NCI-H2107 treated with DMSO at 0.1 percent for 48 hours (cell line): ENCODE measurements around the gene CST7.

Experiments used
- DNase-seq: peaks from one replicate; lab custom pipeline; 2025; ENCODE audit not compliant: unreplicated experiment; lab: John Stamatoyannopoulos, UW

CST7 gene

DNA sequence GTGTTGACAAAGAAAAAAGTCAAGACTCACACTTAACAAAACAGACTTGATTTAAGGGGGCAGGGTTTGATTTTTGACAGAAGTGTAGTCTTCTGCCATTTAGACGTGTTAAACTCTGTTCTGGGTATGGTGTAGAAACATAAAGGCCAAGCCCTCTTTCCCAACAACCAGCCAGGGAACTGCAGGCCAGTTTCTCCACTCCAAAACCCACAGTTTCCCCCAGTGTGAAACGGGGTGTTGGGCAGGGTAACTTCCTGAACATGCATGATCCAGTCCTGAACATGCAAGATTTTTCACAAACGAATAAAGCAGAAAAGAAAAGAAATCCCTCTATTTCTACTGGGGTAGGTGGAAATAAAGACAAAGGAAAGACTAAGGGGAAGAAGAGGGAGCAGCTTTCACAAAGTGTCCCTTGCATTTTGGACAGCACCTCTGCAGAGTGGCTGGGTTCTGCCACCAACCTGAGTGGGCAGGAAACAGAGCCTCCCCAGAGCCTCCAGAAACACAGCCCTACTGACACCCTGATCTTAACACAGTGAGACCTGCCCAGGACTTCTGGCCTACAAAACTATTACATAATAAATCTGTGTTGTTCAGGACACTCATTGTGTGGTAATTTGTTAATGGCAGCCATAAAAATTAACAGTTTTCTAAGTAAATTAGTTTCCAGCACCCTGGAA, 36.0 kb downstream of the CST7 start:
- no peak for DNase-seq

DNA sequence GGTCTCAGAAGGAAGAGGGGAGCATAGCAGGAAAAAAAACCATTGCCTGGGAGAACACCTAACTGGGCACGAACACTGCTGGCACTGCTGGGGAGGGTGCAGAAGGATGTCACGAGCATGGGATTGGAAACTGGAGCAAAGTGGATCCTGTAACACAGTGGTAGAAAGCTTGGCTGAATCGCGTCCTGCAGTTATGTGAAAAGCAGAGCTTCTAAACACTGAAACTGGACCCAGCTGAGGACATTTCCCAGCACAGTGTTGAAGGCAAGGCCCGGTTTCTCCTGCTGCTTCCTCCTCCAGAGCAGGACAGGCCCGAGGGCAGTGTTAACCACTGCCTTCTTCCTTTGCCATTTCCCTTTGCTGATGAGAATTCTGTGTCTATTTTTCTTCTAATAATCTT, 36.7 kb downstream of the CST7 start:
- no peak for DNase-seq

DNA sequence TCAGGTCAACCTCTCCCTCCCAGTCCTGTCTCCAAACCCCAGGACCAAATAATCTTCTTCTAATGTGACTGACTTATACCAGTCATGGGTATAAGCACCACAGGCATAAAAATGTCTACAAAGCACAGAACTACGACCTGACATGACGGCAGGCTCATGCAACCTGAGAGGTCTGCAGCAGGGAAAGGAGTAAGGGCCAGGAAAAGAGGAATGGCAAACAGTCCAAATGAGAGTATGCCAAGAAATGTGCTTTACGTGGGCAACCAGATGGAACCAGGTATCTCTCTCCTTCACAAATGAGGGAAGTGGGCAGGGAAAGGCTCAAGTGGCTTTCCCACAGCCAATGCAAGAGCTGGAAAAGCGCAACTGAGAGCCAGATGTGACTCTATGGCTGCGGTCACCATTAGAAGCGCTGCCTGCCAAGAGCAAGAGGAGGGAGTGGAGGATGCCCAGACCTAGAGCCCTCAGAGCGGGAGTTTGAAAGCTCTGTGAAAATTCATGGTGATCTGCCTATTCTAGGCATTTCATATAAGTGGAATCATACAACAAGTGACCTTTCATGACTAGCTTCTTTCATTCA, 37.5 kb downstream of the CST7 start:
- DNase-seq, result peak; percentile 70

DNA sequence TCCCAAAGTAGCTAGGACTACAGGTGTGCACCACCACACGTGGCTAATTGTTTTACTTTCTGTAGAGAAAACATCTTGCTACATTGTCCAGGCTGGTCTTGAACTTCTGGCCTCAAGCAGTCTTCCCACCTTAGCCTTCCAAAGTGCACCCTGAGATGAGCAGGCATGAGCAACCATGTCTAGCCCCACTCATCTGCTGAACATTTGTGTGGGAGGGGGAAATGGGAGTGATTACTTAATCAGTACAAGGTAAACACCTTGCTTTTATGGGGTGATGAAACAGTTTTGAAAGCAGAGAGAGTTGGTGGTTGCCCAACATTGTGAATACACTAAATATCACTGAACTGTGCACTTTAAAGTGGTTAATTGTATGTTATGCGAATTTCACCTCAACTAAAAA, 38.2 kb downstream of the CST7 start:
- DNase-seq, result no peak

DNA sequence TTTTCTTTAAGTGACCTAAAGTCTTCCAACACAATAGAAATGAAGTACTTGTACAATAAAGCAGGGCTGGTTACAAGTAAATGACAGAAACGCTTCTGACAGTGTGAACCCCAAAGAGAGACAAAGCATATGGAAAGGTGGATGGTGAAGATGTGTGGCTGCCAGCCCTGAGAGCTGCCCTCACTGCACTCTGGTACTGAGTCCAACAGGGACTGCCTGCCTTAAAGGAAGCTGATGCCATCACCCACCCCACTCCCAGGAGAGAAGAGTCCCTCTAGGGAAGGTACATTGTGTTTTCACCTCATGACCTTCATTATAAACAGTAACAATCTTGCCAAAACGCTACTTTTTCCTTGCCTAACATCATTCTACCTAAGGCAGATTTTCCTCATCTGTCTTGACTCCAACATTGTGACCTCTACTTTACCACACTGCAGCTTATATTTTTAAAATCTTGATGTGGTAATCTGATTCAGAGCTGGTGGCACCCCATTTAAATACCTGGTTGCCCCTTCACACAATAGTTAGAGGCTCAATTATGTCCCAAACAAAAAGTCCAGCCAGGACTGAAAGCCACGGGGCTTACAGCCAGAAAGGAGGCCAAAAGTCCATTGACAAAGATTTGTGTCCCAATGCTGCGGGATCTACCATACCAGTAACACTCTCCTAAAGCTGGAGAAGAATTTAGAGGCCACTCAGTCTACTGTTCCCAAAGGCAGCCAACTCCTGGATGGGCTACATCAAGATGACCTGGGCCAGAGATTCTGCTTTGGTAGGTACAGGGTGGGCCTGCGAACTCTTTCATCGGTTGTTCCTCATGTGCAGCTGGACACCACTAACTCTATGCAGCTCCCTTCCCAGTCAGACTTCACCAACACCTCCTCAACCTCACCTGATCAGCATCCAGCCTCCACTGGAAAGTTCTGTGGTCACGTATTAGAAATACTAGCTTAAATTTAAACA, 39.1 kb downstream of the CST7 start:
- DNase-seq, result no peak

DNA sequence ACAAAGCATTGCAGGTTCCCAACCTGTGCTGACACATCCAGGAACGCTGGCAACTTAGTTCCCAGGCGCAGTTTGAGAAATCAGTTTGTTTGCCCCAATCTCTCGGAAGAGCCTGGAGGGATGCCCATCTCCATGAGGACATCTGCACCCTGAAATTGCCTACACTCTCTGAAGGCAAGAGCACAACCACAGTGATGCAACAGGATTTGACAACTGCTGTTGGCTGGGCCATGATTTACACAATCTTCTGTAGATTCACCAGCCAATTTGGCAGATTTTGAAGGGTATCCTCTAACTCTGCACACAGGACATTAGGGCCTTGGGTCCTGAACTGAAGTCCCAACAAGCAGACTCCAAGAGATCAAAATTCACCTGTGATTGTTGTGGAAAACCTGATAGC, 40.1 kb downstream of the CST7 start:
- DNase-seq, result no peak

DNA sequence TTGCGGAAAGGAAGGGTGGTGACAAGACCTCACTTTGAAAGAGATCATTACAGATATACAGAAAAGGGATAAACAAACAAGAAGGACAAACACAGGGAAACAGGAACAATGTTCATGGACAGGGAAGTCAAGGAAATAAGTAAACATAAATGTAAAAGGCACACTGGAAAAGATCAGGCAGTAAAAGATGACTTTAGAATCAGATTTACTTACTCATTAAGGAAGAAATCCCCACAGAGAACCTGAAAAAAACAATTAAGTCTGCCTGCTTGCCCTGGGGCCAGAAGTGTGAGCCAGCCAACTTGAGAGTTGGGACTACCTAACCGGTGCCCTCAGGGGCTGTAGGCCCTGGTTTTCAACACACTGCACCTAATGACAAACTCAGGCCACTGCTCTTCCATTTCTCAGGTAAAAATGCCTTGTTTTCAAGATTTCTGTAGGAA, 41.8 kb downstream of the CST7 start:
- DNase-seq, result no peak

DNA sequence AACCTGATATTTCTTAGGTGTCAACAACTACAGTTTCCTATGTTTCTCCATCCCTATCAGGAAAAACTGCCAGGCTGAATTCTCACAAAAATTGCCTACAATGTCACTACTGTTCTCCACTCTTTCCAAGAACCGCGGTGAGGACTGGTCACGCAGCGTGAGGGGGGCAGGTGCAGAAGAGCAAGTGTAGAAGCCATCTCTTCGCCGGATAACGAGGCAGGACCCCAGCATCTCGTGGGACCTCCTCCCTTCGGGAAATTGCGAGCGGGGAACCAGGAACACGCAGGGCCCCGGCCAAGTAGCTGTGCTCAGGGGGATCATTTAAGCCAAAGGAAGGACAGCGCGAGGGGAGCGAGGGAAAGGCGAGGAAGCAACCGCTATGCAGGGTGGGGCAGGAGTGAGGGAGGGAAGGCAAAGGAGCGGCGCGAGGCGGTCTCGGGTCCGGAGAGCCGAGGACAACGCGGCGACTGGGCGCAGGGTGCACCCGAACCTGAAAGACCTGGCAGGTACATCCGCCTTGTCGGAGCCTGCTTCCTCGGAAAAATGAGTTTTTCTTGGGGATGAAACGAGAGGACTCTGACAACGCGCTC, 42.9 kb downstream of the CST7 start:
- no peak for DNase-seq

DNA sequence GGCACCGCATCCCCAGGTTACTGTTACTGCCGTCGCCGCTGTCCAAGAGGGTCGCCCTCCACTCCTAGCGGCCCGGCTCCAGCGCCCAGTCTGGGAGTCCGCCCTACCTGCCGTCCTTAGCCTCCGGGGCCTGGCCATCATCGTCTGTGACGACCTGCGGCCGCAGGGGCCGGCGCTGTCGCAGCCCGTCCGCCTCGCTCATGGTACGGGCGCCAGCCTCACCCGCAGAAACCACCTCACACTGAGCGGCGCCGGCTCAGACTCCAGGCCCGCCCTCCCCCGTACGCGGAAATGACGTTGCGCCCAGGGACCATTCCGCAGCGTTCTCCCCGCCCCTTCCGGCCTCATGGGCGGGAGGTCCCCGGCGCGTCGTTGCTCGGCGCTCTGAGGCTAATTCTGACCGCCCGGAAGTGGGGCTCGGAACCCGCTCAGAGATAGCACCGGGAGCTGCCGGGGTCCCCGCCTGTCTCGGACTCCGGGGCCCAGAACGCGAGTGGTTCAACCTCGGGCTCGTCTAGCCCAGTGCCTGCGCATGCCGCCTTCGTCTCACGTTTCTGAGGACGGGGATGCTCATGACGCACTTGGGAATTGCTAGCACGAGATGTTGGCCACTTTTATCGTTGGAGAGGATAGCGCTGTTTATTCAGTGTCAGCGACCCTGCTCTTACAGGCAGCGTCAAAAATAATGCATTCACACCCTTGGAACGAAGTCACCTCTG, 43.6 kb downstream of the CST7 start, which contains the start of gene APMAP:
TSS of gene APMAP (minus strand) at position 265 of the 719 bp plus-strand sequence. CDS start at position 202, 63 bp downstream.
- DNase-seq, result peak; percentile 61

DNA sequence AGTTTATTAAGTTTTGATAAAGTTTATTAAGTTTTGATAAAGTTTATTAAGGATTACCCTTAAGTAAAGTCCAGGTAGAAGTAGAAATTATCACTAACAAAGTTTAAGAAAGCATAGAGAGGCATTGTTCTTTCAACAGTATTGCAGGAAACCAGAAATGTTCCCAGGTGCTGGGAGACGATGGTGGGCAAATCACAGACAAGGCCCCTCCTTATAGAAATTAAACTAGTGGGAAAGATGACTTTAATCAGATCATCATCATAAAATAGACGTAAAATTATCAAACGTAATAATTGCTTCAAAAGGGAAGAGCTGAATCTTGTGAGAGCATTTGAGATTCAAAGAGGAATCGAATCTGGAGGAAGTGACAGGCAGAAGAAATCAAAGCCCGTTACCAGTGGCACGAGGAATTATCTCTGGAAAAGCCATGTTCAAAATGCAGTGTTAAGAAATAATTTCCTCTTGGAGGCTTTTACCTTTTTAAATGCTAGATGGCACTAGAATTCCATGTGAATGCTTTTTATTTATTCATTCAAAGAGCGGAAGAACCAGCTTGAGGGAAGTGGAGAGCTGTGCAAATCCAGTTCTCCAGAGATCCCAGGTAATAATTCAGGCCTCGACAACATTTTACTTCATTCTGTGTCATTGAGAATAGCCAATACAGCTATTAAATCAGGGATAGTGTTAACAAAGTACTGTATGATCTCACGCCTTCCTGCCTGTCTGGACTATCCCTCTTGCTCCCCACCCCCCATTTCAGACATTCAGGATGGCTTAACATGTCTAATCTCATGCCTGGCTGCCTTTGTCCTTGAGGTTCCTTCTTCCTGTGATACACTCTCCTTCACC, 44.5 kb downstream of the CST7 start:
- peak; percentile 23 for DNase-seq

DNA sequence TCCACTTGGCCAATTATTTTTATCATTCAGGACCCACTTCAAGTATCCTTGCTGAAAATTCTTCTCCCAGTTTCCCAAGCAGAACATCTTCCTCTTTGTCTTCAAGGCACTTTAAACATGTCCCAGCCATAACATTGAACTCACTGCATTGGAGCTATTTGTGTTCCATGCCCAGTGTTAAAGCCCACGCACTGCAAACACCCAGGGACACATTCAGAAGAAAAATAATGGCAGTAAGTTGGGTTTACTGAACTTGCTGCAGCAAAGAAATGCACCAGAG, 45.1 kb downstream of the CST7 start:
- no peak for DNase-seq

DNA sequence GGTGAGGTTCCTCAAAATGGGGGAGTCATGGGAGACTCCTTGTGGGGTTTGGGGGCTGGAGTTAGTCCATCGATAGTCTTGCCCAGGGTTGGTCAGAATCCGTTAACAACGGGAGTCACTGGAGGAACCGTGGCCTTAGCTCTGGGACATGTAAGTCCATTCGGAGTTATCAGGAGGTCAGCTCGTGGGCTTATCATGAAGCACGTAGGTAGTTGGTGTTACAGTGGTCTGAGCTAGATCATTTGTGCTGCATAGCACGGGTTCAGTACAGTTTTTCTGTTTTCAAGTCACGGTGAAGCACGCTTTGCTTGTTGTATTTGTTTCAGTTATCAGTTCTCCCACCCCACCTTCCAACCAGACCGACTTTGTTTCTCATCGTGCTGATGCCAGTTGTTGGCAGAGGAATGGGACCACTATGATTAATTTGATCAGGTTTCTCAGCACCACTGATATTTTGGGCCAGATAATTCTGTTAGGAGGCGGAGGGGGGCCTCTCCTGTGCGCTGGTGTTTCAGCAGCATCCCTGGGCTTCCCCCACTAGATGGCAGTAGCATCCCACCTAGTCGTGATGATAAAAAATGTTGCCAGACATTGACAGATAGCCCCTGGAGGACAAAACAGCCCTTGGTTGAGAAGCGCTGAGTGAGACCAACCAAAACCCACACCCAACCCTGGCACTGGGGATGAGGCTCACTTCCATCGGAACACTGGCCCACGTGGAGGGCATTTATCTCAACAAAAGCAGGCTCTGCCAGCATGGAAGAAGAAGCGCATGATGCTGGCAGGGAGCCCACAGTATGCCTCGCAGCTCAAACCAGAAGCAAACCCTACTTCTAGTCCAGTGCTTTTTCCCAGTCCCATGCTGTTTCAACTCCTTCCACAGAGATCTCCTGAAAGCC, 45.6 kb downstream of the CST7 start:
- peak; percentile 15 for DNase-seq

DNA sequence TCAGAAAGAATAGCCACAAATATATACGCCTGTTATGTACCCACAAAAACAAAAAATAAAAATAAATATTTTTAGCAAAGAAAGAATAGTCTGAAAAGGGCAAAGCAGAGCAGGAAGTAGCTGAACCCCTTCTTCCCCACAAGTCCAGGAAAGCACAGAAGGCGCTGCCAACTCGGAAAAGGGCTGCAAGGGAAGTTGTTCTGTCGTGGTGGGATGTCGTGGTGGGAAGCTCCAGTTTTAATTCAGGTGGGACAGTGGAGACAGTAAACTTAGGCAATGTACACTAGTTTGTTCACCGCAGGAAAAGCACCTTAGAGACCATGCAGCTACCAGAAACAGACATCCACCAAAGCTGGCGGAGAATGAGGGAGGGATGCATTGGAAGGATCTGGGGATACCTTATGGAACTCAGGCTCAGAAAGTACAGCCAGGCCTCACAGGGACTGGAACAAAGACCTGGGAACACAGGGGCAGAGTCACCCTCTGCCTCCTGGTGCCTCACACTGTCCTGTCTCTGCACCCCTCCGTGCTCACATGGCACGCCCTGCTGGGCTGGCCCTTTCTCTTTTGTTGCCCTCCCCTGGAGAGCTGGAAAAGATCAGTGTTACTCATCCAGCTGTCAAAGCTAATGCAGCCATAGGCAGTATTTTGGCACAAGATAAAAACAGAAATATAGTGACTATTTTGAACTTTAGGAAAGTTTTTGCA, 46.8 kb downstream of the CST7 start:
- DNase-seq, result no peak

DNA sequence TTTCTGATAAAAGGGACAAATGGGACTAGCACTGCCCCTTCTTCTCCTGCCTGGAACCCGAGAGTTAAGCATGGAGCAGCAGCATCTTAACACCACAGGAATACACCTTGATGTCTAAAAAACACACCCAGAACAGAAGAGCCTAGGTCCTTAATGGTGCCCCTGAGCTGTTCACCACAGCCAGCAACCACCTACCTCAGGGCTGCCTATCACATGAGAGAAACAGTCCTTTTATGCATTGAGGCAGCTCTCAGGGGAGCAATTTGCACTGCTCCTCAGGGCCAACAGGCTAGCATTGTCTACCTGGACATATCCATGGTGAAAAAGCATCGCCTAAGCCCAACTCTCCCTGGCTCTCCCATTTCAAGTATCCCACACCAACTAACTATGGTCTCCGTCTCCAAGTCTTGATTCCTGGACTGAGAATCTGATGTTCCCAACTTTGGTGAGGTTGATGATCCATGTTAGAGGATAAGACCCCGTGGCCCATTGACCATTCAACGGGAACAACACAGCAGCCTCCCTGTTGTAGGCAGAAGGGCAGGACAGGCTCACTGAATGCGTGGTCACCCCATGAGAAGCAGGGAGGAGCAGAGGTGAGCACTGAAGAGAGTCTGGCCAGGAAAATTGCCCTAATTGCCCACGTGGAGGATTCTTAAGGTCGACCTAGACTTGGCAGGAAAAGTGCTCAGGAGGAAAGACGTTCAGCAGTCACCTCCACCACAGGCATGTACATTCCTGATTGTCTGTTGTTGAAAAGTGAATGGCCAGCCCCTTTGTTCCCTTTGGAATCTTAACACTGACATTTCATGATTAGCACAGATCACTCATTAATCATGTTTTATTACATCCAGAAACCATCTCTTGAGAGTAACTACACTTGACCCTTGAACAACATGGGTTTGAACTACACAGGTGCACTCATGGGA, 47.6 kb downstream of the CST7 start:
- DNase-seq, result no peak

DNA sequence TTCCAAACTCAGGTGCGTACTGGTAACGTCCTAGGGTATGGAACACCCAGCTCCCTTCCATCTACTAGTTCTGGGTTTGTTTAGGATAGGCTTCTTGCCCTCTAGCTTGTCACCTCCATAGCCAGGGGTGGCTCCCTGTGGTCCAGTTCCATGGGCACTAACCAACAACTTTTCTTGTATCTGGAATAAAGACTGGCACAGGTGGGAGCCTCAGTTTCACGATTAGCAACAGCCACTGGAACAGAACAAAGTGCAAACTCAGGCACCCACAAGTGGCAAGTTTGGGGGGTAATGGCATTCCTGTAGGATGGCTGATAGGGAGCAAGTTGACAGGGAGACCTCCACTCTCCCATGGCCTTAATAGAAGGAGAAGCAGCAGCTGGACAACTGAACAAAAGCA, 49.1 kb downstream of the CST7 start:
- DNase-seq, result no peak

DNA sequence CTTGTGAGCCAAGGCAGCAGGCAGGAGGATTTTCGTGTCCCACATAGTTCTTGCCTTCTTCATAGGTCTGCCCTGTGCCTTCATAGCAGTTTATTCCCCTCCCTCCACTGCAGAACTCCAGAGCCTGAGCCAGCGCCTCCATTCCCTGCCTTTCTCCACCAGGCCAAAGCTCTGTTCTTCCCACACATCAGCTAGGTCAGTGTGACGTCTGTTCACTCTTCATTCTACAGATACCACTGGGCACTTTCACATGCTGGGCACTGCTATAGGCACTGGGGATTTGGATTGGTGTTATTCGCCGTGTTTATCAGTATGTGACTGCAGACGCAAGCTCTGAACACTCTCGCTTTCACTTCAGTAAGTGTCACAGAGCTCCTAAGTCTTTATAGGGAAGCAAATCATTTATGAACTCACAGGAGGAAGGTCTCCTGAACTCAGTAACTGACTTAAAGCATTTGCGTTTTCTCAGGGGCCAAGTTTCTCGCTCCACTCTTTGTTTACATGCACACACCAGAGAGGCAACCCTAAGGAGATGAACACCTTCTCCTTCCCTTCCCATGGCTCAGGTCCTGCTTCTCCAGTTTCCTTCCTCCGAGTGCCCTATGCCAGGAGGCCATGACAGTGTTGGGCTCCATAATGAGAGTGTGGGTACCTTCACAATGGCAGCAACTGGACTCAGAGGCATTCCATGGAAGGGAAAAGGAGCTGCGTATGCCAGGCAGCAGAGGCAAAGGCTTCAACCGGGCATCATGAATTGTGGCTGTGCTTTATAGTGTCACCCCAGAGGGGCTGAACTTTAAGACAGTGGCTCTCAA, 49.8 kb downstream of the CST7 start:
- no peak for DNase-seq

DNA sequence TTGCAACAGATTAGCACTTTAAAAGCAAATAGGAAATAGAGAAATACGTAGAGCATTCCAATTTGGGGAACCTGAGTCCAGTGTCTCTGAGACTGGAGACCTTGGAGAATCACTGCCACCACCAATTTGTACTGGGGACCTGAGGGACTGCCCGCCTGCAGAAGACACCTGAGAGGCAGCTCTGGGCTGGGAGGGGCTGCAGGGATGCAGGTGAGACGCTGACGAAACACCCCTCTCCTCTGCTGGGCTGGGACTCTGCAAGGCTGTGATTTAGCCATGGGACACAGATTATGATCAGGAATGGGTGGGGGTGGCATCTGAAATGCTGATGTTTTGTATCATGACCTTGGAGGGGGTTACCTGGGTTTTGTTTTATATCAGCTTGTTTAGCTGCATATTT, 50.5 kb downstream of the CST7 start:
- DNase-seq, result no peak
